SK-N-SH treated with all-trans-retinoic acid at 6 μM for 48 hours (cell line): ENCODE measurements around the gene MS4A10.

Experiments used
- ATAC-seq: fragments of 200-7000 bp; cut with Tn5 transposase; 3 replicates; pipeline ENCODE4 v1.9.1; 2020; ENCODE audit warnings: mild to moderate bottlenecking, moderate library complexity
- ARNTL ChIP-seq: fragments of 450-650 bp; formaldehyde crosslinking; IDR thresholded peaks from 2 replicates; pipeline ENCODE4 v1.5.0; 2020; ENCODE audit warnings: low read depth, mild to moderate bottlenecking, moderate library complexity, borderline replicate concordance
- BACH2 ChIP-seq: fragments of 250-450 bp; sonication (Bioruptor Pico); IDR thresholded peaks from 2 replicates; pipeline ENCODE4 v1.9.0; 2021; ENCODE audit warnings: mild to moderate bottlenecking, borderline replicate concordance
- CREB5 ChIP-seq: fragments of 250-450 bp; sonication (Bioruptor Pico); IDR thresholded peaks from 2 replicates; pipeline ENCODE4 v1.5.1; 2020; ENCODE audit warnings: low read depth, mild to moderate bottlenecking, moderate library complexity
- CSDC2 ChIP-seq: fragments of 250-450 bp; sonication (Bioruptor Pico); IDR thresholded peaks from 2 replicates; pipeline ENCODE4 v1.5.0; 2020; ENCODE audit warnings: mild to moderate bottlenecking, moderate library complexity
- CSRNP3 ChIP-seq: fragments of 250-450 bp; sonication (Bioruptor Pico); IDR thresholded peaks from 2 replicates; pipeline ENCODE4 v1.5.1; 2021; ENCODE audit warnings: mild to moderate bottlenecking, moderate library complexity
- ESRRG ChIP-seq: fragments of 250-450 bp; sonication (Bioruptor Pico); IDR thresholded peaks from 2 replicates; pipeline ENCODE4 v1.6.1; 2021; ENCODE audit warnings: mild to moderate bottlenecking
- GLIS3 ChIP-seq: fragments of 250-450 bp; sonication (Bioruptor Pico); IDR thresholded peaks from 2 replicates; pipeline ENCODE4 v1.5.0; 2020; ENCODE audit warnings: mild to moderate bottlenecking, moderate library complexity
- ISL1 ChIP-seq: fragments of 250-450 bp; sonication (Bioruptor Pico); IDR thresholded peaks from 2 replicates; pipeline ENCODE4 v2.1.2; 2022; ENCODE audit warnings: mild to moderate bottlenecking, moderate library complexity
- OSR1 ChIP-seq: fragments of 250-450 bp; sonication (Bioruptor Pico); IDR thresholded peaks from 2 replicates; pipeline ENCODE4 v1.8.0; 2022; ENCODE audit warnings: moderate library complexity, mild to moderate bottlenecking, inconsistent platforms
- POU6F1 ChIP-seq: fragments of 250-450 bp; sonication (Bioruptor Pico); IDR thresholded peaks from 2 replicates; pipeline ENCODE4 v1.8.0; 2021; ENCODE audit warnings: low read depth, mild to moderate bottlenecking, moderate library complexity, borderline replicate concordance
- PPARA ChIP-seq: fragments of 250-450 bp; sonication (Bioruptor Pico); IDR thresholded peaks from 2 replicates; pipeline ENCODE4 v1.5.0; 2020; ENCODE audit warnings: mild to moderate bottlenecking, borderline replicate concordance
- RARB ChIP-seq: fragments of 250-450 bp; sonication (Bioruptor Pico); IDR thresholded peaks from 2 replicates; pipeline ENCODE4 v1.8.0; 2021; ENCODE audit warnings: mild to moderate bottlenecking, moderate library complexity
- SNAI2 ChIP-seq: fragments of 250-450 bp; sonication (Bioruptor Pico); IDR thresholded peaks from 2 replicates; pipeline ENCODE4 v1.5.0; 2020; ENCODE audit warnings: mild to moderate bottlenecking, moderate library complexity
- TCF4 ChIP-seq: fragments of 250-450 bp; sonication (Bioruptor Pico); IDR thresholded peaks from 2 replicates; pipeline ENCODE4 v1.8.0; 2021; ENCODE audit warnings: mild to moderate bottlenecking, moderate library complexity, borderline replicate concordance
- TOX ChIP-seq: fragments of 250-450 bp; sonication (Bioruptor Pico); IDR thresholded peaks from 2 replicates; pipeline ENCODE4 v1.8.0; 2021; ENCODE audit warnings: mild to moderate bottlenecking, moderate library complexity, borderline replicate concordance
- TSHZ2 ChIP-seq: fragments of 250-450 bp; sonication (Bioruptor Pico); IDR thresholded peaks from 2 replicates; pipeline ENCODE4 v1.5.0; 2020; ENCODE audit warnings: mild to moderate bottlenecking, moderate library complexity
- ZC3H10 ChIP-seq: fragments of 250-450 bp; sonication (Bioruptor Pico); IDR thresholded peaks from 2 replicates; pipeline ENCODE4 v1.5.1; 2021; ENCODE audit warnings: mild to moderate bottlenecking, moderate library complexity
- ZFP3 ChIP-seq: fragments of 250-450 bp; sonication (Bioruptor Pico); IDR thresholded peaks from 2 replicates; pipeline ENCODE4 v1.5.0; 2020; ENCODE audit warnings: mild to moderate bottlenecking, moderate library complexity
- ZNF70 ChIP-seq: fragments of 450-650 bp; formaldehyde crosslinking; IDR thresholded peaks from 2 replicates; pipeline ENCODE4 v1.5.0; 2020; ENCODE audit warnings: mild to moderate bottlenecking, moderate library complexity
- ZNF8 ChIP-seq: fragments of 450-650 bp; formaldehyde crosslinking; IDR thresholded peaks from 2 replicates; pipeline ENCODE4 v1.5.0; 2020; ENCODE audit warnings: mild to moderate bottlenecking, moderate library complexity

MS4A10 gene

GRCh38 chr11:60831501-60832079 is 46.5 kb downstream of the MS4A10 start:
- TF ChIP-seq PPARA (CRISPR knock-in tag) (no peak), BACH2 (CRISPR knock-in tag) (no peak), TSHZ2 (CRISPR knock-in tag) (no peak), TOX (no peak), TCF4 (CRISPR knock-in tag) (no peak), SNAI2 (CRISPR knock-in tag) (no peak), ESRRG (CRISPR knock-in tag) (no peak), GLIS3 (no peak), ZFP3 (CRISPR knock-in tag) (no peak)
- peak; percentile 6; the same call in 2 of the 3 replicates for ATAC-seq

- no peak for ATAC-seq
- no peak for TF ChIP-seq TSHZ2 (CRISPR knock-in tag)
- no peak for TF ChIP-seq ZNF8 (CRISPR knock-in tag)
Observed at GRCh38 chr11:60834742-60835533, 49.8 kb downstream of the MS4A10 start.

GRCh38 chr11:60835534-60835846 is 50.4 kb downstream of the MS4A10 start:
- TF ChIP-seq ZFP3 (CRISPR knock-in tag) = no peak
- TF ChIP-seq GLIS3 = no peak
- TF ChIP-seq TCF4 (CRISPR knock-in tag) = no peak
- no peak for TF ChIP-seq ZC3H10 (CRISPR knock-in tag)
- TF ChIP-seq ISL1 (CRISPR knock-in tag) = no peak
- no peak for TF ChIP-seq ARNTL (CRISPR knock-in tag)
- TF ChIP-seq ZNF70 (CRISPR knock-in tag) = no peak
- no peak for TF ChIP-seq CREB5 (CRISPR knock-in tag)
- no peak for TF ChIP-seq OSR1
- TF ChIP-seq POU6F1 (CRISPR knock-in tag) = no peak
- TF ChIP-seq CSDC2 (CRISPR knock-in tag) = no peak
- no peak for TF ChIP-seq SNAI2 (CRISPR knock-in tag)
- no peak for TF ChIP-seq TOX
- no peak for TF ChIP-seq RARB (CRISPR knock-in tag)
- TF ChIP-seq CSRNP3 (CRISPR knock-in tag) = no peak
- no peak for TF ChIP-seq ZNF8 (CRISPR knock-in tag)
- TF ChIP-seq ESRRG (CRISPR knock-in tag) = no peak
- TF ChIP-seq TSHZ2 (CRISPR knock-in tag) = no peak
- TF ChIP-seq, all 23 proteins: peak for 0
- no peak for ATAC-seq
